Breast epithelium (tissue), 3 donors: ENCODE measurements around the gene NUDT11.

Experiments used
- CTCF ChIP-seq, 3 donors: fragments of 450-650 bp; IDR thresholded peaks; one replicate each; pipeline ENCODE4 v1.5.1; 2016 to 2017; ENCODE audit warnings: antibody characterized with exemption in 3 of 3, mild to moderate bottlenecking in 3 of 3, moderate library complexity in 3 of 3
- POLR2A ChIP-seq: fragments of 450-650 bp; IDR thresholded peaks from one replicate; pipeline ENCODE4 v1.6.1; 2016; ENCODE audit warnings: antibody characterized with exemption, mild to moderate bottlenecking, moderate library complexity
- POLR2AphosphoS5 ChIP-seq, 3 donors: sonication (generic); formaldehyde crosslinking; IDR thresholded peaks; one replicate each; pipeline ENCODE4 v1.6.1; 2017; ENCODE audit warnings: antibody characterized with exemption in 3 of 3

- no peak for TF ChIP-seq CTCF (IDR thresholded peaks at IDR 0.05)
- no peak for TF ChIP-seq POLR2A
- TF ChIP-seq POLR2AphosphoS5 (IDR thresholded peaks at IDR 0.05): no peak
These were observed at the start of gene NUDT11 for GRCh38 chrX:51496501-51497291.
